Measurements from ENCODE around the gene LMO4.

GRCh38 chr1:87334351-87335174 is 5.9 kb downstream of the LMO4 start:
- TF ChIP-seq CTCF (conservative IDR thresholded peaks at IDR 0.05; ENCODE audit: low read depth in 2 of 2) (peak in 1 of 2 experiments; percentile 39; a peak in 2 of 4 replicates), POLR2AphosphoS5 (IDR thresholded peaks at IDR 0.05; ENCODE audit: low read depth) (no peak), EZH2 (IDR thresholded peaks at IDR 0.05; ENCODE audit: low read depth, unreplicated experiment) (no peak)
- TF ChIP-seq, protein P1, sequence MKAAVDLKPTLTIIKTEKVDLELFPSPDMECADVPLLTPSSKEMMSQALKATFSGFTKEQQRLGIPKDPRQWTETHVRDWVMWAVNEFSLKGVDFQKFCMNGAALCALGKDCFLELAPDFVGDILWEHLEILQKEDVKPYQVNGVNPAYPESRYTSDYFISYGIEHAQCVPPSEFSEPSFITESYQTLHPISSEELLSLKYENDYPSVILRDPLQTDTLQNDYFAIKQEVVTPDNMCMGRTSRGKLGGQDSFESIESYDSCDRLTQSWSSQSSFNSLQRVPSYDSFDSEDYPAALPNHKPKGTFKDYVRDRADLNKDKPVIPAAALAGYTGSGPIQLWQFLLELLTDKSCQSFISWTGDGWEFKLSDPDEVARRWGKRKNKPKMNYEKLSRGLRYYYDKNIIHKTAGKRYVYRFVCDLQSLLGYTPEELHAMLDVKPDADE (IDR thresholded peaks at IDR 0.05): no peak

Measured in GM23338 (cell line).